CD4-positive, alpha-beta T cell (primary cell): ENCODE data around the gene POT1. TPM values are rescaled to one million over a fixed set of nuclear protein-coding genes. Genes with fewer than 3 reads are reported as not detected.
"Not testable (repeated sequence)": the region's sequence is repeated elsewhere in the genome, so short reads cannot be mapped to it uniquely, and the experiment has no call there.

Experiments used
- ATAC-seq: fragments of 200-7000 bp; cut with Tn5 transposase; one replicate; pipeline ENCODE4 v1.10.0; 2022; ENCODE audit warnings: mild to moderate bottlenecking; ENCODE audit not compliant: poor library complexity
- CTCF ChIA-PET: fragments of 350-600 bp; sonication (Branson Sonifier 250); formaldehyde crosslinking; loops from one replicate; lab custom pipeline; 2021; ENCODE audit warnings: antibody characterized with exemption, inconsistent platforms; lab: Charles Lee
- POLR2A ChIA-PET: fragments of 350-600 bp; sonication (Branson Sonifier 250); formaldehyde crosslinking; loops from one replicate; lab custom pipeline; 2021; ENCODE audit warnings: antibody characterized with exemption, inconsistent platforms; lab: Charles Lee
- DNase-seq, 14 experiments: peaks; one replicate each; pipeline ENCODE4 v3.0.0-alpha.2; 2013 to 2020; ENCODE audit warnings: mixed read lengths in 2 of 14
- H3K27ac ChIP-seq, 2 donors: one replicate each; pipeline versions ENCODE4 v1.5.1 to v1.7.0; 2013; ENCODE audit warnings: low read length in 2 of 2, low read depth in 1 of 2, mild to moderate bottlenecking in 1 of 2
- H3K27me3 ChIP-seq, 2 experiments: 1 replicate in 1 of 2; 2 replicates in 1 of 2; pipeline versions ENCODE4 v1.6.1 to v1.7.0; 2013; ENCODE audit warnings: low read length in 2 of 2, control low read depth in 1 of 2, mild to moderate bottlenecking in 1 of 2, moderate library complexity in 1 of 2; ENCODE audit not compliant: insufficient read depth in 2 of 2, control insufficient read depth in 1 of 2
- H3K36me3 ChIP-seq: one replicate; pipeline ENCODE4 v1.6.1; 2013; ENCODE audit warnings: low read length, control low read depth; ENCODE audit not compliant: insufficient read depth
- H3K4me1 ChIP-seq: one replicate; pipeline ENCODE4 v1.6.1; 2013; ENCODE audit warnings: low read length, control low read depth; ENCODE audit not compliant: insufficient read depth
- H3K4me3 ChIP-seq: one replicate; pipeline ENCODE4 v1.5.1; 2013; ENCODE audit warnings: mild to moderate bottlenecking, low read length, moderate library complexity
- H3K9me3 ChIP-seq, 2 experiments: 1 replicate in 1 of 2; 2 replicates in 1 of 2; pipeline versions ENCODE4 v1.6.1 to v1.7.0; 2013; ENCODE audit warnings: low read length in 2 of 2, mild to moderate bottlenecking in 2 of 2, control low read depth in 1 of 2, moderate library complexity in 1 of 2; ENCODE audit not compliant: control insufficient read depth in 1 of 2, insufficient read depth in 1 of 2
- H3K27ac Mint-ChIP-seq: one replicate; pipeline ENCODE4 v1.8.0; 2020; ENCODE audit warnings: mixed read lengths
- H3K27me3 Mint-ChIP-seq: one replicate; pipeline ENCODE4 v1.8.0; 2021; ENCODE audit warnings: mixed read lengths
- H3K36me3 Mint-ChIP-seq: one replicate; pipeline ENCODE4 v1.8.0; 2021; ENCODE audit warnings: low read depth, mixed read lengths
- H3K4me1 Mint-ChIP-seq: one replicate; pipeline ENCODE4 v1.8.0; 2021; ENCODE audit warnings: low read depth, mixed read lengths
- H3K4me3 Mint-ChIP-seq: one replicate; pipeline ENCODE4 v1.8.0; 2020; ENCODE audit warnings: mild to moderate bottlenecking, mixed read lengths
- H3K9me3 Mint-ChIP-seq: one replicate; pipeline ENCODE4 v1.8.0; 2020; ENCODE audit warnings: mixed read lengths
- intact Hi-C, 2 experiments: fragments of 100-400 bp; cut with DNase I in 1 of 2; cut with micrococcal nuclease in 1 of 2; formaldehyde crosslinking; loops; one replicate each; pipeline versions ENCODE4 v1.15.1 to v1.9.0; 2023 to 2025; cut with DNase I, micrococcal nuclease
- polyA plus RNA-seq, 2 donors: library from polyadenylated mRNA; unstranded; fragments of 120-200 nt; gene quantifications; one replicate each; pipeline ENCODE4 v1.2.1, GENCODE V29; 2013
- total RNA-seq, 174 experiments: library from RNA in 2 of 174; stranded (reverse) in 2 of 174; gene quantifications; one replicate each; pipeline ENCODE4 v1.2.3 and lab custom pipeline; 2021 to 2026
- TF ChIP-seq, protein P1 (sequence below): fragments of 200-600 bp; IDR thresholded peaks from one replicate; pipeline ENCODE4 v1.8.0; 2022; ENCODE audit warnings: antibody characterized with exemption, mild to moderate bottlenecking

POT1 gene, protein sequence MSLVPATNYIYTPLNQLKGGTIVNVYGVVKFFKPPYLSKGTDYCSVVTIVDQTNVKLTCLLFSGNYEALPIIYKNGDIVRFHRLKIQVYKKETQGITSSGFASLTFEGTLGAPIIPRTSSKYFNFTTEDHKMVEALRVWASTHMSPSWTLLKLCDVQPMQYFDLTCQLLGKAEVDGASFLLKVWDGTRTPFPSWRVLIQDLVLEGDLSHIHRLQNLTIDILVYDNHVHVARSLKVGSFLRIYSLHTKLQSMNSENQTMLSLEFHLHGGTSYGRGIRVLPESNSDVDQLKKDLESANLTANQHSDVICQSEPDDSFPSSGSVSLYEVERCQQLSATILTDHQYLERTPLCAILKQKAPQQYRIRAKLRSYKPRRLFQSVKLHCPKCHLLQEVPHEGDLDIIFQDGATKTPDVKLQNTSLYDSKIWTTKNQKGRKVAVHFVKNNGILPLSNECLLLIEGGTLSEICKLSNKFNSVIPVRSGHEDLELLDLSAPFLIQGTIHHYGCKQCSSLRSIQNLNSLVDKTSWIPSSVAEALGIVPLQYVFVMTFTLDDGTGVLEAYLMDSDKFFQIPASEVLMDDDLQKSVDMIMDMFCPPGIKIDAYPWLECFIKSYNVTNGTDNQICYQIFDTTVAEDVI
- total RNA-seq = 1 to 10 TPM; 8.0 to 8.3 TPM
- polyA plus RNA-seq (2013, experiment 1 of 2) = 19.3 TPM
- polyA plus RNA-seq (2013, experiment 2 of 2) = 23.1 TPM
- 10.9 to 61.8 (median 40.1) reads per million in 172 experiments for total RNA-seq (lab: John Stamatoyannopoulos, UW)

DNA sequence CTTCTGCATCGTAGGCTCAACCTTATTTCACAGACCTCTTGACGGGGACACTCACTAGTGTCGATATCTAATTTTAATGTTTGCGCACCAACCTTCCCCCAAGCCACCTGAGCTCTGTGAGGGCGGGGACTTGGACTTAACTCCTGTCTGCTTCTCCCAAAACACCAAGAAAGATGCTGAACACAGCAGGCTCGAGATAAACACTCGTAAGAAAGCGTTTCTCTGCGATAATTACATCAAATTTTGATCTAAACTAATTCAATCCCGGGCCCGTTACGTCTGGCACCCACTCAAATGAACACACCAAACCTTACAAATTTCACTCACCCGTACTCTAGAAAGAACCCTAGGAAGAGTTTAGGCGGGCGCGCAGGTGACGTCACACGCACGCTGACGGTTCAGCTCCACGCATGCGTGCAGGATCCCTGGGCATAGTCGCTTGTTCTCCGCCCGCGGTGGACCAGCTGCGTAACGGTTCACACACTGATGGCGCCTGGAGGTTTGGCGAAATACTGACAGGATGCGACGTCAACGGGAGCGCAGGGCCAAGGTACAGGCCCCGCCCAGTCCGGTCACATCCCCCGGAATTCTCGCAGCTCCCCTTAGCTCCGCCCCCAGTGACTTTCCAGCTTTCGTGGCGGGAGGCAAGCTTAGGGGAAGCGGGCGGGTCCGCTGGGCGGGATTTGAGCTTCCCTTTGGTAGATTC lies at the start of gene POT1:
Gene POT1 (minus strand): TSS at position 359 of the 706 bp plus-strand sequence. CDS start 32,652 bp downstream, outside the sequence.
- H3K4me1 Mint-ChIP-seq = peaks cover 48% of the 10 kb centered on the region
- CTCF ChIA-PET = no interaction called here

DNA sequence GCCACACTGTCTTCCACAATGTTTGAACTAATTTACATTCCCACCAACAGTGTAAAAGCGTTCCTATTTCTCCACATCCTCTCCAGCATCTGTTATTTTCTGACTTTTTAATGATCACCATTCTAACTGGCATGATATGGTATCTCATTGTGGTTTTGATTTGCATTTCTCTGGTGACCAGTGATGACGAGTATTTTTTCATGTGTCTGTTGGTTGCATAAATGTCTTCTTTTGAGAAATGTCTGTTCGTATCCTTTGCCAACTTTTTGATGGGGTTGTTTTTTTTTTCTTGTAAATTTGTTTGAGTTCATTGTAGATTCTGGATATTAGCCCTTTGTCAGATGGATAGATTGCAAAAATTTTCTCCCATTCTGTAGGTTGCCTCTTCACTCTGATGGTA lies 45.5 kb upstream of the POT1 start:
- H3K27ac ChIP-seq, H3K36me3 Mint-ChIP-seq, H3K4me1 ChIP-seq, ATAC-seq, intact Hi-C loops, H3K9me3 ChIP-seq, H3K4me3 ChIP-seq, H3K27me3 ChIP-seq, DNase-seq, H3K36me3 ChIP-seq, H3K27me3 Mint-ChIP-seq, H3K4me1 Mint-ChIP-seq, H3K4me3 Mint-ChIP-seq, H3K27ac Mint-ChIP-seq, CTCF ChIA-PET, POLR2A ChIA-PET: not testable (repeated sequence)
- peaks cover 17% of the 10 kb centered on the region for H3K9me3 Mint-ChIP-seq

More for the DNA sequence above, at the start of gene POT1:
- no peaks in the 10 kb centered on the region for H3K27me3 Mint-ChIP-seq
- peaks cover 31% of the 10 kb centered on the region for H3K36me3 Mint-ChIP-seq
- DNase-seq (peak; percentile 91 to 99 (median 94)), ATAC-seq (peak; percentile 95)
- H3K4me3 ChIP-seq = peak within 1 kb of the TSS; percentile 76
- peak within 1 kb of the TSS; percentile 88 for H3K27ac Mint-ChIP-seq
- peaks cover 9% of the 10 kb centered on the region for H3K4me1 ChIP-seq
- no peaks in the 10 kb centered on the region for H3K36me3 ChIP-seq
- no peaks in the 10 kb centered on the region for H3K9me3 ChIP-seq
- no peaks in the 10 kb centered on the region for H3K9me3 Mint-ChIP-seq
- H3K4me3 Mint-ChIP-seq = peak within 1 kb of the TSS; percentile 90
- TF ChIP-seq, protein P1, sequence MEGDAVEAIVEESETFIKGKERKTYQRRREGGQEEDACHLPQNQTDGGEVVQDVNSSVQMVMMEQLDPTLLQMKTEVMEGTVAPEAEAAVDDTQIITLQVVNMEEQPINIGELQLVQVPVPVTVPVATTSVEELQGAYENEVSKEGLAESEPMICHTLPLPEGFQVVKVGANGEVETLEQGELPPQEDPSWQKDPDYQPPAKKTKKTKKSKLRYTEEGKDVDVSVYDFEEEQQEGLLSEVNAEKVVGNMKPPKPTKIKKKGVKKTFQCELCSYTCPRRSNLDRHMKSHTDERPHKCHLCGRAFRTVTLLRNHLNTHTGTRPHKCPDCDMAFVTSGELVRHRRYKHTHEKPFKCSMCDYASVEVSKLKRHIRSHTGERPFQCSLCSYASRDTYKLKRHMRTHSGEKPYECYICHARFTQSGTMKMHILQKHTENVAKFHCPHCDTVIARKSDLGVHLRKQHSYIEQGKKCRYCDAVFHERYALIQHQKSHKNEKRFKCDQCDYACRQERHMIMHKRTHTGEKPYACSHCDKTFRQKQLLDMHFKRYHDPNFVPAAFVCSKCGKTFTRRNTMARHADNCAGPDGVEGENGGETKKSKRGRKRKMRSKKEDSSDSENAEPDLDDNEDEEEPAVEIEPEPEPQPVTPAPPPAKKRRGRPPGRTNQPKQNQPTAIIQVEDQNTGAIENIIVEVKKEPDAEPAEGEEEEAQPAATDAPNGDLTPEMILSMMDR = no peak
- intact Hi-C loops = loop anchor here in 1 of 2 experiments (5.0 kb wide), 2 partner anchors 1182 to 1367 kb away; partner anchors contain the start of gene WASL
- H3K27me3 ChIP-seq = no peaks in the 10 kb centered on the region
- POLR2A ChIA-PET = interaction anchor here (0.9 to 2.2 kb wide), 4 partner anchors 9 to 1372 kb away, joined by 4 to 10 read pairs (median 4); partner anchors contain the start of gene WASL
- peak within 1 kb of the TSS; percentile 77 to 90 for H3K27ac ChIP-seq

DNA sequence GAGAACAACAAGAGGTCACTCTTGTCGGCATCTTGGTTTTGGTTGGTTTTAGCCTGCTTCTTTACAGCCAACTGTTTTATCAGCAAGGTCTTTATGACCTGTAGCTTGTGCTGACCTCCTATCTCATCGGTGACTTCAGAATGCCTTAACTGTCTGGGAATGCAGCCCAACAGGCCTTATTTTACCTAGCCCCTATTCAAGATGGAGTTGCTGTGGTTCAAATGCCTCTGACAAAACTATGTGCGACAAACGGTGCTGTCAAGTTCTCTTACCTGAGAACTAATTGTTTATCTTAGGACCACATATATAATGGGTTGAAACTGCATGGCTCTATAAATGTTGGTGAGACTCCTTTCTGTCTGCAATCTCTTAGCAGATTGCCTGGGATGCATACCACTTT lies 35.9 kb upstream of the POT1 start:
- H3K9me3 Mint-ChIP-seq = peaks cover 2% of the 10 kb centered on the region
- Histone ChIP-seq H3K9me3 (no peaks in the 10 kb centered on the region), H3K4me1 (no peaks in the 10 kb centered on the region), H3K27ac (no peak overlapping the region), H3K36me3 (no peaks in the 10 kb centered on the region), H3K27me3 (no peaks in the 10 kb centered on the region), H3K4me3 (no peak overlapping the region)
- no peaks in the 10 kb centered on the region for H3K27me3 Mint-ChIP-seq
- no peak overlapping the region for H3K4me3 Mint-ChIP-seq
- ATAC-seq = no peak
- TF ChIP-seq, protein P1 = no peak
- no peaks in the 10 kb centered on the region for H3K36me3 Mint-ChIP-seq
- ChIA-PET POLR2A (no interaction called here), CTCF (no interaction called here)
- H3K4me1 Mint-ChIP-seq = no peaks in the 10 kb centered on the region
- no peak for DNase-seq
- H3K27ac Mint-ChIP-seq = no peak overlapping the region
- intact Hi-C loops = no loop called here
